ENCODE results near the gene USP37.

The USP37 gene

DNA sequence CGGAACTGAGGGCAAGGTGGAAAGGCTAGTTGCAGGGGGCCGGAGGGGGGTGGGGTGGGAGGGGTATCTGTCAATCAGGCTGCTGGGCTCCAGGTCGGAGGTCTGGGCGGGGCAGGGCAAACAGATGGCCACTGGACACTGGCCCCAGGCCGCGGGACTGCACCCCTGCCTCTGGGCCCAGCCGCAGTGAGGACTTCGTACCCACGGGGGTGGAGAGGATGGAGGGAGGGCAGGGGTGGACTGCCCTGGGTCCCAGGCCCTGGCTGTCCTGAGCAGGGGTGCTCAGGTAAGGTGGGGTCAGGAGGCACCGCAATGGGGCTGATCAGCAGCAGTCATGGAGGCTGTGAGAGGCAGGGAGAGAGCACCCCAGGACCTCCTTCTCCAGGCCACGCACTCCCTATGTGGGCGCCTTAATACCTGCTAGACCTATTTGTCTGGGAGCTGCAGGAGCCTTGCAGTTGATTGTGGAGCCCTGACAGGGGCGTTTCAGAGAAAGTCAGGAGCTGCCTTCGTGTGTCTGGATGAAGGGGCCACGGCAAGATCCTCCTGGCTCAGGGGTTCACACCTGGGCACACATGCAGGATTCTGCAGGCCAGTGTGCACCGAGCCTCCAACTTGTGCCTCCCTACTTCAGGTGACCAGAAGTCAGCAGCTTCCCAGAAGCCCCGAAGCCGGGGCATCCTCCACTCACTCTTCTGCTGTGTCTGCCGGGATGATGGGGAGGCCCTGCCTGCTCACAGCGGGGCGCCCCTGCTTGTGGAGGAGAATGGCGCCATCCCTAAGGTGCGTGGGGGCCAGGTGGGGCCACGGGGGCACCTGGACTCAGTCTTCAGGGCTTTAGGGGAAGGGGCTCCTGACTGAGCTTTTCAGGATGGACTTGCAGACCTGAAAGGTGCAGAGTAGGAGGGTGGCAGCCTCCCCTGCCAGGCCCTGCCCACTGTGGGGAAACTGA lies 166.9 kb downstream of the USP37 start:
- no peak for DNase-seq
